Adrenal gland (tissue), 5 donors: ENCODE data around the gene BTBD19.
"Not testable (repeated sequence)": the region's sequence is repeated elsewhere in the genome, so short reads cannot be mapped to it uniquely, and the experiment has no call there.

Experiments used
- CTCF ChIP-seq, 6 experiments: fragments of 450-650 bp in 4 of 6; fragments of 200-600 bp in 2 of 6; sonication (generic) in 1 of 6; IDR thresholded peaks; 1 replicate in 5 of 6; 2 replicates in 1 of 6; pipeline versions ENCODE4 v1.5.1 to v1.8.0; 2016 to 2021; ENCODE audit warnings: antibody characterized with exemption in 6 of 6, mild to moderate bottlenecking in 2 of 6, moderate library complexity in 1 of 6
- POLR2A ChIP-seq, 2 donors: fragments of 450-650 bp; IDR thresholded peaks; one replicate each; pipeline ENCODE4 v1.6.1; 2017; ENCODE audit warnings: antibody characterized with exemption in 2 of 2, mild to moderate bottlenecking in 2 of 2, moderate library complexity in 1 of 2
- donor health status: DM: no; HTN: no; CAD: no.

- TF ChIP-seq POLR2A, CTCF (IDR thresholded peaks at IDR 0.05): not testable (repeated sequence)
Measured at GRCh38 chr1:44824392-44824791, 16.1 kb downstream of the BTBD19 start.
